ENCODE results near the gene OR10G4.

DNA sequence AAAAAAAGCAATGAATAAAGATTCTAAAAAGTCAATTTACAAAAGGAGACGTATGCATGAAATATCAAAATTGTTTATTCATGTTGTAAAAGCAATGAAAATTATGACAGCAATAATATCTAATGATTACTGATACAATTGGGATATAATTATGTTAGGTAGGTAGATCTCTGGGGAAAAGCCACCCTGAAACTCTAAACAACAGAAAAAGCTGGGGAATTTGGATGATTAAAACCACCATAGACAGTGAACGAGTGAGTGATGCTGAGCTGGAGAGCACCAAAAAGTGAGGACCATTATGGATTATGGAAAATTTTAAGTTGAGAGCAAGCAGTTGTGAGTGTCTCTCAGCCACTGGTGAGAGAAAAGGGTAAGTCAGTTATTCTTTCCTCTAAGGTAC, 13.7 kb downstream of the OR10G4 start, which contains the start of gene OR10G8:
- TF ChIP-seq, protein P1, sequence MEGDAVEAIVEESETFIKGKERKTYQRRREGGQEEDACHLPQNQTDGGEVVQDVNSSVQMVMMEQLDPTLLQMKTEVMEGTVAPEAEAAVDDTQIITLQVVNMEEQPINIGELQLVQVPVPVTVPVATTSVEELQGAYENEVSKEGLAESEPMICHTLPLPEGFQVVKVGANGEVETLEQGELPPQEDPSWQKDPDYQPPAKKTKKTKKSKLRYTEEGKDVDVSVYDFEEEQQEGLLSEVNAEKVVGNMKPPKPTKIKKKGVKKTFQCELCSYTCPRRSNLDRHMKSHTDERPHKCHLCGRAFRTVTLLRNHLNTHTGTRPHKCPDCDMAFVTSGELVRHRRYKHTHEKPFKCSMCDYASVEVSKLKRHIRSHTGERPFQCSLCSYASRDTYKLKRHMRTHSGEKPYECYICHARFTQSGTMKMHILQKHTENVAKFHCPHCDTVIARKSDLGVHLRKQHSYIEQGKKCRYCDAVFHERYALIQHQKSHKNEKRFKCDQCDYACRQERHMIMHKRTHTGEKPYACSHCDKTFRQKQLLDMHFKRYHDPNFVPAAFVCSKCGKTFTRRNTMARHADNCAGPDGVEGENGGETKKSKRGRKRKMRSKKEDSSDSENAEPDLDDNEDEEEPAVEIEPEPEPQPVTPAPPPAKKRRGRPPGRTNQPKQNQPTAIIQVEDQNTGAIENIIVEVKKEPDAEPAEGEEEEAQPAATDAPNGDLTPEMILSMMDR (conservative IDR thresholded peaks at IDR 0.05) = no peak
- TF ChIP-seq EZH2 (IDR thresholded peaks at IDR 0.05; ENCODE audit: low read depth) = no peak
